ENCODE results near the gene LHX2. TPM values are rescaled to one million over a fixed set of nuclear protein-coding genes. Genes with fewer than 3 reads are reported as not detected.

LHX2 gene
- total RNA-seq, 2 donors from 2014 or later = 0.23 TPM; not detected in 1

DNA sequence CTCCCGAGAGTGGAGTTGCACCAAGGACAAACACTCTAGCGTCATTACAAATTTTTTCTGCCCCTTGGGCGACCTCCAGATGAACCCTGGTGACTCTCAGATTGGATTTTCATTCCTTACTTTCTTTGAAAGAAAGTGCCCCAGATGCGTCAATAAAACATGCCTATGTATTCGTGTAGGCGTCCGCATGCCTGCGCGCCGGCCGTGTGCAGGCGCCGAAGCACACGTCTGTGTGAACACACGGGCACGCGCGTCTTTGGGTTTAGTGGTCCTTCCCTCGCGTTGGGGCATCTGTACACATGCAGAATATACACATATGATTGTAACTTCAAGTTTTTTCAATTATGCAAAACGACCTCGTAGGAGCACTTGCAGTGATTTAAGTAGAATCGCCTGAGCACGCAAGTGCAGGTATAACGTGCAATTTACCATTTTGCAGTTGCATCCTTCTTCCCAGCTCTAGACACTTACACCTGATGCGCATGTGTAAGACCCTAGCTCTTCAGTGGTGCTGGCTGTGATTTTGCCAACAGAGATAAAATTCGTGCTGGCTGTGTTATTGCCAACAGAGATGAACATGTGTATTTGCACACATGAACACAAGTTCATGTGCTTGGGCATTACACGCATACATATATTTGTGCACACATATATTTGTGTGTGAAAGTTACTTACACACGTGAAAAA, 1.9 kb upstream of the LHX2 start:
- WGBS = 8% methylated on average over 29 of the region's 29 CpGs
- intact Hi-C loops (cut with DNase I) = no loop called here
- Histone ChIP-seq H3K36me3 (no peaks in the 10 kb centered on the region), H3K4me3 (no peak overlapping the region), H3K27me3 (replicated peaks; ENCODE audit: insufficient read depth) (peaks cover 81% of the 10 kb centered on the region), H3K27ac (no peak overlapping the region), H3K4me1 (replicated peaks) (no peaks in the 10 kb centered on the region), H3K9me3 (no peaks in the 10 kb centered on the region)
- TF ChIP-seq POLR2A (IDR thresholded peaks at IDR 0.05) (no peak), POLR2AphosphoS5 (IDR thresholded peaks at IDR 0.05) (no peak)
- TF ChIP-seq, protein P1, sequence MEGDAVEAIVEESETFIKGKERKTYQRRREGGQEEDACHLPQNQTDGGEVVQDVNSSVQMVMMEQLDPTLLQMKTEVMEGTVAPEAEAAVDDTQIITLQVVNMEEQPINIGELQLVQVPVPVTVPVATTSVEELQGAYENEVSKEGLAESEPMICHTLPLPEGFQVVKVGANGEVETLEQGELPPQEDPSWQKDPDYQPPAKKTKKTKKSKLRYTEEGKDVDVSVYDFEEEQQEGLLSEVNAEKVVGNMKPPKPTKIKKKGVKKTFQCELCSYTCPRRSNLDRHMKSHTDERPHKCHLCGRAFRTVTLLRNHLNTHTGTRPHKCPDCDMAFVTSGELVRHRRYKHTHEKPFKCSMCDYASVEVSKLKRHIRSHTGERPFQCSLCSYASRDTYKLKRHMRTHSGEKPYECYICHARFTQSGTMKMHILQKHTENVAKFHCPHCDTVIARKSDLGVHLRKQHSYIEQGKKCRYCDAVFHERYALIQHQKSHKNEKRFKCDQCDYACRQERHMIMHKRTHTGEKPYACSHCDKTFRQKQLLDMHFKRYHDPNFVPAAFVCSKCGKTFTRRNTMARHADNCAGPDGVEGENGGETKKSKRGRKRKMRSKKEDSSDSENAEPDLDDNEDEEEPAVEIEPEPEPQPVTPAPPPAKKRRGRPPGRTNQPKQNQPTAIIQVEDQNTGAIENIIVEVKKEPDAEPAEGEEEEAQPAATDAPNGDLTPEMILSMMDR (IDR thresholded peaks at IDR 0.05) = no peak
- DNase-seq (ENCODE audit: low spot score) = no peak

DNA sequence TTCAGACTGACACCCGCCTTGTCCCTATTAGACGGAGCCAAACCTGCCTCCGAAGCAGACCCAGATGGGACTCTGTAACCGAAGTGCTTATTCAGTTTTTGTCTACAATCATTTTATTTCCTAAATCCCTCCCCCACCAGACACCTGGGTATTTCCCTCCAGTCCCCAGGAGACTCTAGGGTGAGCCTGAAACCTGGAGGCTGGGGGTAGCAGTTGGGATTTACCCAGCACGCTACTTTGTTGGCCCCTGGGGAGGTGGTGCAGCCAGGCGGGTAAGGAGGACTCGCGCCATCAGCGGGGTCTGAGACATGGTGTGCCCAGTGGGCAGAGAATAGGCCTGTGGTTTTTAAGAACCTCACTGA, 1.3 kb upstream of the LHX2 start:
- H3K27me3 ChIP-seq (replicated peaks; ENCODE audit: insufficient read depth) = peaks cover 81% of the 10 kb centered on the region

DNA sequence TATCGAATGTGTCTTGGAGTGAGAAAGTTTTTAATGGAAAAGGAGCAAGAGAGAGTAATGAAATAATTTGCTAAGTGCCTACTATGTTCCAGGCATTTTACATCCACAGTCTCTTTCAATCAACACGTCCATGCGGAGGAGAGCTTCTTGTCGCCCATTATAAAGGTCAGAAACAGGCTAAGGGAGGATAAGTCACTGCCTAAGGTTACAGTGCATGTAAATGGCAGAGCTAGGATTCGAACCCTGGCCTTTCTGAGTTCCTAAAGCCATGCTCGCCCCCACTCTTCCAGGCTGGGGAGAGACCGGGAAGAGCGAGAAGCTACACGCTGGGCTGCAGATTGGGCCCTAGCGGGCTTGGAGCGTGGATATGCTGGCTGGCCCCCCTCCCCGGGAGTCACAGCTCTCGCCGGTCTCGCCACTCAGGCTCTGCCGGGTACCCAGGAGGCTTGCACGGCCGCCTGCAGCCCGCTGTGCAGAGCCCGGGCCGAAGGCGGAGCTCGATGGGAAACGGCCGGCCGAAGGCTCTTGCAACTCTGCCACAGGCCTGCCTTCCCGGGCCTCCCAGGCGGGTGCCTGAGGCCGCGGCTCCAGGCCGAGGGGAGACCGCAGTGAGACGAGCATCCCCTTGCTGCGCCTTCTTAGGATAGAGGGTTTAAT, 775 bp upstream of the LHX2 start:
- H3K4me1 ChIP-seq (replicated peaks) = no peaks in the 10 kb centered on the region
- peak overlapping the region in 1 of 2 donors; percentile 15 for H3K4me3 ChIP-seq
- intact Hi-C loops (cut with DNase I) = no loop called here
- no peak for DNase-seq (ENCODE audit: low spot score)
- H3K36me3 ChIP-seq = no peaks in the 10 kb centered on the region
- peaks cover 81% of the 10 kb centered on the region for H3K27me3 ChIP-seq (replicated peaks; ENCODE audit: insufficient read depth)
- H3K27ac ChIP-seq = no peak overlapping the region
- WGBS = 7% methylated on average over 19 of the region's 34 CpGs
- H3K9me3 ChIP-seq = no peaks in the 10 kb centered on the region
- no peak for TF ChIP-seq POLR2A (IDR thresholded peaks at IDR 0.05)
- no peak for TF ChIP-seq POLR2AphosphoS5 (IDR thresholded peaks at IDR 0.05)
- TF ChIP-seq, protein P1 (IDR thresholded peaks at IDR 0.05) = no peak

More for the DNA sequence above, 1.3 kb upstream of the LHX2 start:
- Histone ChIP-seq H3K4me3 (no peak overlapping the region), H3K27ac (no peak overlapping the region), H3K4me1 (replicated peaks) (no peaks in the 10 kb centered on the region), H3K36me3 (no peaks in the 10 kb centered on the region), H3K9me3 (no peaks in the 10 kb centered on the region)
- DNase-seq (ENCODE audit: low spot score) = no peak
- intact Hi-C loops (cut with DNase I) = no loop called here
- TF ChIP-seq, protein P1 (IDR thresholded peaks at IDR 0.05) = no peak
- no peak for TF ChIP-seq POLR2A (IDR thresholded peaks at IDR 0.05)
- TF ChIP-seq POLR2AphosphoS5 (IDR thresholded peaks at IDR 0.05) = no peak
- WGBS = 29% methylated on average over 9 of the region's 9 CpGs

DNA sequence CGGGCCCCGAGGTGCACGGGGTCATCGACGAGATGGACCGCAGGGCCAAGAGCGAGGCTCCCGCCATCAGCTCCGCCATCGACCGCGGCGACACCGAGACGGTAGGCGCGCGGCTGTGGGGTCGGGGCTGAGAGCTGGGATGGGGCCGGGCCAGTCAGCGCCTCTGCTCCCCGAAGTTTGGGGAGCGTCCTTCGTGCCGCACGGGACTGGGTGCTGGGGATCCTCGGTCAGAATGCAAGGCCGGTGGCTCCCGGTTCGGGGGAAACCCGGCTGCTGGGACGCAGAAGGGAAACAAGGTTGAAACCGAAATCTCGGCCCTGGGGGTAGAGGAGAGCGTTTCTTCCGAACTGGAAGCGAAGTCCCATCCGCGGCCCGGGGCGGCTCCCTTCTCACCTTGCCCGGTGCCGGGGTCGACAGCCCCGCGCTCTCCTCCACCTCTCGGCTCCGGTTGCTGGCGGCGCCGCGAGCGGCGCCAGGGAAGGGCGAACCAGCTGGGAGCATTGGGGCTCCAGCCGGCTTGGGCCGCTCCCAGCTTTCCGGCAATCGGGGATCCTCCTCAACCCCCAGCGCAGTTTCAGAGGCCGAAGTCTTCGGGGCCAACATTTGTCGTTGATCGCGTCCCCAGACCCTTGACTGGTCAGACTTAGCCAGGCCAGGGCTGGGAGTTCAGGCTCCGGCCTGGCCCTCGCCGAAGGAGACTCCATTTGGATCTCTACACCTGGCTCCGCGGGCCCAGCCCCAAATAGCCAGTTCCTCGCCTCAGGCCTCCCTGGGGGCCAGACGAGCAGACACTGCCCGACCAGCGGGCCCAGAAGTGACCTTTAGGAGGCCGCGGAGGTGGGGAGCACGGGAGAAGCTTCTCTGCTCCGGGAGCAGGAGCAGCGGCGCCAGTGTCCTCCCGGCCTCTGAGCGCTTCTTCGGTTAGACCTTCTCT, 1.1 kb downstream of the LHX2 start:
- no peak for DNase-seq (ENCODE audit: low spot score)
- no peak for TF ChIP-seq POLR2AphosphoS5 (IDR thresholded peaks at IDR 0.05)
- Histone ChIP-seq H3K9me3 (no peaks in the 10 kb centered on the region), H3K27ac (no peak overlapping the region), H3K36me3 (no peaks in the 10 kb centered on the region), H3K4me1 (replicated peaks) (peaks cover 4% of the 10 kb centered on the region), H3K4me3 (no peak overlapping the region), H3K27me3 (replicated peaks; ENCODE audit: insufficient read depth) (peaks cover 83% of the 10 kb centered on the region)
- intact Hi-C loops (cut with DNase I) = no loop called here
- WGBS = 12% methylated on average over 56 of the region's 83 CpGs

Data from prostate gland (tissue), 2 donors.